Hematopoietic multipotent progenitor cell treated with erythropoietin and hydrocortisone succinate and interleukin-3 and kit ligand, for 6 days (in vitro differentiated cells): Measurements from ENCODE around the gene CAAP1.
"Not testable (repeated sequence)": the region's sequence is repeated elsewhere in the genome, so short reads cannot be mapped to it uniquely, and the experiment has no call there.

Source experiments
- DNase-seq: peaks from one replicate; pipeline ENCODE4 v3.0.0-alpha.2; 2015

The CAAP1 gene, protein sequence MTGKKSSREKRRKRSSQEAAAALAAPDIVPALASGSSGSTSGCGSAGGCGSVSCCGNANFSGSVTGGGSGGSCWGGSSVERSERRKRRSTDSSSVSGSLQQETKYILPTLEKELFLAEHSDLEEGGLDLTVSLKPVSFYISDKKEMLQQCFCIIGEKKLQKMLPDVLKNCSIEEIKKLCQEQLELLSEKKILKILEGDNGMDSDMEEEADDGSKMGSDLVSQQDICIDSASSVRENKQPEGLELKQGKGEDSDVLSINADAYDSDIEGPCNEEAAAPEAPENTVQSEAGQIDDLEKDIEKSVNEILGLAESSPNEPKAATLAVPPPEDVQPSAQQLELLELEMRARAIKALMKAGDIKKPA

GRCh38 chr9:26892251-26893029 is at the start of gene CAAP1:
Gene CAAP1 (minus strand): TSS chr9:26892802. CDS start chr9:26892715, 87 bp downstream.
- DNase-seq: peak; percentile 98

DNA sequence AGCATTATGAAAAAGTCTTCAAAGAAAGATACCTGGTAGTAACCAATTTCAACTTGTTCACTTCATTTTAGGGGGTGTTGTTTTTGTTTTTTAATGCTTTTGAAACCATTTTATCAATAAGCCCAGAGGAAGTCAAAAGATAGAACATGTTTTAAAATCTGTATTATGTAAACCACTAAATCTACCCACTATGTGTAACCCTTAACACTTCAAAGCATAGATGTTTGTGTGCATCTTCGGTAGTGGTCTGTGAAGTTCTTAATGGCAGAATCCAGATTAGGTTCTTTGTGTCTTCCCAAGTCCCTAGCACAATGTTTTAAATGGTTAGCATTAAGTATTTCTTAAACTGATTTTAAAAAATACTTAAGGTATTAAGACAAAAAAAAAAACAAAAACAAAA is 48.2 kb upstream of the CAAP1 start:
- no peak for DNase-seq

GRCh38 chr9:26939955-26940711 is 47.5 kb upstream of the CAAP1 start:
- no peak for DNase-seq

GRCh38 chr9:26937816-26938371 is 45.3 kb upstream of the CAAP1 start:
- DNase-seq: no peak

DNA sequence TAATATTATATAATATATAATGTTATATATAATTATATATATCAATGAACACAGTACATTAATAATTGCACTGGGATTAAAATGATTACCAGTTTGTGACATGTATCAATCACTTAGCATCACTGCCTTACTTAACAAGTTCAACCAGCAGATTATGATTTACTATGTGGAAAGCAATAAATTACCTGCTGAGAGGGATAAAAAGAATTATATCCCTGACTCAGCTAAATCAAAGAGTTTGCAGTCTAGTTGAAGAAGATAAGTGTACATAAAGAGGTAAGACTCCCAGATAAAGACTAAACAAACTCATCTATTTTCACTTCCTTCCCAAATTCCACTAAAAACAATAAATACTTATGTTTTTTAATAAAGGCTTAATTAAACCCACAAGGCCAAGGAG is 43.2 kb upstream of the CAAP1 start:
- DNase-seq: no peak

DNA sequence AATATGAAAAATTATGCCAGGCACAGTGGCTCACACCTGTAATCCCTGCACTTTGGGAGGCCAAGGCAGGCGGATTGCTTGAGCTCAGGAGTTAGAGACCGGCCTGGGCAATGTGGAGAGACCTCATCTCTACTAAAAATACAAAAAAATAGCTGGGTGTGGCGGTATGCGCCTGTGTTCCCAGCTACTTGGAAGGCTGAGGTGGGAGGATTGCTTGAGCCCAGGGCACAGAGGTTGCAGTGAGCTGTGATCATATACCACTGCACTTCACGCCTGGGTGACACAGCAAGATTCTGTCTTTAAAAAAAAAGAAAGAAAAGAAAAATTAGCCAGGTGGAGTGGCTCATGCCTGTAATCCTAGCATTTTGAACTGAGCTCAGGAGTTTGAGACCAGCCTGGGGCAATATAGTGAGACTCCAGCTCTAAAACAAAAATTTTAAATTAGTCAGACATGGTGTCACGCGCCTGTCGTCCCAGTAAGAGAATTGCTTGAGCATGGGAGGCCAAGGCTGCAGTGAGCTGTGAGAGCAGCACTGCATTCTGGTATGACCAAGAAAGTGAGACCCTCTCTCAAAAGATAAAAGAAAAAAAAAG is 36.4 kb upstream of the CAAP1 start:
- DNase-seq: no peak

DNA sequence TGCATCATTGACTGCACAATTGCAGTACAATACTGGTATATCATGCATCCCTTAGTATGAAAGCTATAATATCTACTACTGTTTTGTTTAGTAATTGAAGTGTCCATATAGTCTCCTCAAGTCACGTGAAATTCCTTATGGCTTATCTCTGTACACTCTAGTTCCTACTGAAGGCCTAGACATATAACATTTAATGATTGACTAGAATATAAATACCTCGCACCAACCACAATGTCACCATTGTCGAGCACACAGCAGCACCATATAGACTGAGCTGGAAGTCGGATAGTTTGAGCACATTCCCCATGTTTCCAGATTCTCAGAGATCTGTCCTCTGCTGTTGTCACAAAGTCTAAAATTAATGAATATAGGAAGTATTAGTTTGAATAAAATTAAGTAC is 33.0 kb upstream of the CAAP1 start:
- DNase-seq: no peak

GRCh38 chr9:26919698-26920097 is 27.1 kb upstream of the CAAP1 start:
- no peak for DNase-seq

GRCh38 chr9:26913138-26913668 is 20.6 kb upstream of the CAAP1 start:
- DNase-seq: no peak

DNA sequence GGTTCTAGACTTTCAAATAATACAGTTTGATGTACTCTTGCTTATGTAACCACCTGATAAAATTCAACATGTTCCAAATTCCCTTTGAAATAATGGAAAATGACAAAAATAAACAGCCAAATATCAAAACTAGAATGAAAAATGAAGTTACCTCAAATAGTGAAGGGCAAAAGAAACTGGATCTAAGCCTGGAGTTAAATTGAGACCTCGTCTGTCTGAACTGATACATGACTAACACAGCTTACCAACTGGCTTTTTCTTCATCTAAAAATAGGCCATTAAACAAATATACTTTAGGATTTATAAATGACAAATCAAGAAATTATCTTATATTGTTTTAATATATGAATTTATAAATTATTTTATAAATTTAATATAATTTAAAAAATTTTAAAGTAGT is 12.1 kb upstream of the CAAP1 start:
- DNase-seq: no peak

DNA sequence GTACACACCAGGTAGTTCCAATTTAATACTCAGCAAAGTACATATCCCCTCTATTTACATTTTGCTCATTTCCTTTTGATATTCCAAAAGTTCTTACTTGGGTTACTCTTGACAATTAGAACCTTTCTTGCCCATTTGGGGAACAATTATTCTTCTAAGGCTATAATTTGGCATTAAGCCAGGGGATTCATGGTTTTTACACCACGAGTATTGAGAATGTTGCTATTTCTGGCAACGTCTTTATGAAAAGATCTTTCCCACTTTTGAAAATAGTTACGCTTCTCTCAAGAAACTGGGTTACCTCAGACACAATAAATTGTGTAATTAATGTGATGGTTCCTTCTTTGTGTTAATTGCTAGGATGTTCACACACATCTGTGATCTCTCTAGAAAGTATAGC is 11.5 kb upstream of the CAAP1 start:
- peak; percentile 39 for DNase-seq

- DNase-seq: peak; percentile 37
Measured at GRCh38 chr9:26893030-26893676, 551 bp upstream of the CAAP1 start.

DNA sequence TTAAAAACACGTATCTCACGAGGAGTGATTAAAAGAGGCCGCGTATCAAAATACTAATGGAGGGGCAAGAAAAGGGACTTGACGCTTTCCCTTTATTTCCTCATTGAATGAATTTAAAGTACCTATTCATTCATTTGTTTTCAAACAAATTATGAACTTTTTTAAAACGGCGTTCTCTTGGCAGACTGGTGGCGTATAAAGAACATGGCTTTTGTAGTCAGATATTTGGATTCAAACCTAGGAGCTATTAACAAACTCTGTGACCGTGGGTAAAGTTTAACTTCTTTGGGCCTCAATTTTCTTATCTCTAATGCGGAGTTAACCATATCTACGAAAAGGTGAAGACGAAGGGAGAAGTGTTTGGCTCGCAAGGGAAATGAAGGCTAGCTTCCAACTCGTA is 876 bp downstream of the CAAP1 start:
- DNase-seq: peak; percentile 39

GRCh38 chr9:26888271-26888670 is 4.3 kb downstream of the CAAP1 start:
- no peak for DNase-seq

GRCh38 chr9:26882154-26882553 is 10.4 kb downstream of the CAAP1 start:
- DNase-seq: no peak

DNA sequence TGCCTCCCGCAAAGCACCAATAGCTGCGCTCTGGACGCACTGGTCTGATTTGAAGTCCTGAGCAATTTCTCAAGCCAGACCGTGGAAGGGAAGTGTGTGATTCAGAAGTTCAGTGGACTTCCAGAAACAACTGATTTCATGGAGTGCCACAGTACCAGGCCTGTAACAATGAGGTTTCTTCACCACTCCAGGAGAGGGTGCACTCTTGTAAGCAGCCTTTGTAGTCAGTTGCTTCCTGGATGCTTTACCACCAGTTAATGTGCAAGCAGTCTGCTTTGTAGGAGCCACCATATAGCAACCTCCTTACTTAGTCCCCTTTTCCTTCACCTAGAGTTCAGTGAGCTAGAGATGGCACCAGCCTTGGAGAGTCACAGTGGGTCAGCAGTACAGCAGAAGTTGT is 12.3 kb downstream of the CAAP1 start:
- DNase-seq: peak; percentile 16

- not testable (repeated sequence) for DNase-seq
Measured at GRCh38 chr9:26875155-26875554, 17.4 kb downstream of the CAAP1 start.

- DNase-seq: no peak
Measured at GRCh38 chr9:26870292-26870691, 22.3 kb downstream of the CAAP1 start.

- peak; percentile 29 for DNase-seq
Measured at GRCh38 chr9:26863074-26863473, 29.5 kb downstream of the CAAP1 start.

DNA sequence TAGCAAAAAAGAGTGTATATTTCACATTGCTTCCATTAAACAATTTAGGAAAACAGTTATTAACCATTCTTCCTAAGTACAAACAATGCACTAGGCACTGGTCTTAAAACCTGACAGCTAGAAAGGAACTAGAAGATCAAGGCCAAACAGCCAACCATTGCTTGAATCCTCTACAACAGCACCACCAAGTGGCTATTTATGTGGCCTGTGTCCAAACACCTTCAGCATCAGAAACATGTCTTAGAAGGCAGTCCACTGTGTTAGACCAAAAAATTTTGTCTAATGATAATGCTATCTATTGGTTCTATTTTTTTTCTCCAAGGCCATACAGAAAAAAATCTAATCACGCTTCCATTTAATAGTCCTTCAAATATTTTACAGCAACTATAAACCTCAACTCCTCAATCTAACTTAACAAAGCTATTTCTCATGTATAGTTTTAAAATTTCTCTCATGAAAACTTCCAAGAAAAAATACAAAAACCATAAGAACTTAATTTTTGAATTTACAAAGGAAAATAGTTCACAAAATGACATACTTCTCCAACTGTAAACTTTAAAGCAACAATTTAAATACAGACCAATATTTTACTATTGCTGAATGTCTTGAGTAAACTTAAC is 36.1 kb downstream of the CAAP1 start:
- DNase-seq: peak; percentile 85

- no peak for DNase-seq
Measured at GRCh38 chr9:26850995-26851394, 41.6 kb downstream of the CAAP1 start.

- DNase-seq: no peak
Measured at GRCh38 chr9:26833792-26834191, 58.8 kb downstream of the CAAP1 start.
